RKO (cell line): ENCODE results near the gene ZNF76.
A peak's percentile ranks its signal among the peaks of the same experiment; 100 is the strongest.

Source experiments
- DNase-seq: peaks from one replicate; pipeline ENCODE4 v3.0.0-alpha.2; 2016; ENCODE audit warnings: low spot score

The ZNF76 gene

GRCh38 chr6:35237476-35237875 lies 22.1 kb upstream of the ZNF76 start:
- DNase-seq: no peak

- DNase-seq: no peak
Observed at GRCh38 chr6:35238843-35239289, 20.7 kb upstream of the ZNF76 start.

- no peak for DNase-seq
Observed at GRCh38 chr6:35239581-35239980, 20.0 kb upstream of the ZNF76 start.

- peak; percentile 20 for DNase-seq
Observed at GRCh38 chr6:35240838-35241801, 18.4 kb upstream of the ZNF76 start.

GRCh38 chr6:35242486-35242885 lies 17.0 kb upstream of the ZNF76 start:
- DNase-seq: no peak

- DNase-seq: no peak
Observed at GRCh38 chr6:35242906-35243305, 16.6 kb upstream of the ZNF76 start.

- no peak for DNase-seq
Observed at GRCh38 chr6:35243386-35243958, 16.1 kb upstream of the ZNF76 start.

- DNase-seq: no peak
Observed at GRCh38 chr6:35244551-35244950, 15.0 kb upstream of the ZNF76 start.

GRCh38 chr6:35247642-35248231 lies 11.8 kb upstream of the ZNF76 start:
- DNase-seq: no peak

GRCh38 chr6:35248300-35248699 lies 11.2 kb upstream of the ZNF76 start:
- DNase-seq: no peak

- no peak for DNase-seq
Observed at GRCh38 chr6:35248965-35249364, 10.6 kb upstream of the ZNF76 start.

- no peak for DNase-seq
Observed at GRCh38 chr6:35251949-35252348, 7.6 kb upstream of the ZNF76 start.

- DNase-seq: no peak
Observed at GRCh38 chr6:35253249-35253648, 6.3 kb upstream of the ZNF76 start.

GRCh38 chr6:35258336-35258735 lies 1.2 kb upstream of the ZNF76 start:
- DNase-seq: no peak

GRCh38 chr6:35258858-35259193 lies 709 bp upstream of the ZNF76 start:
- DNase-seq: peak; percentile 56

GRCh38 chr6:35259948-35260590 lies 534 bp downstream of the ZNF76 start:
- DNase-seq: peak; percentile 59

GRCh38 chr6:35260591-35261570 lies 1.3 kb downstream of the ZNF76 start:
- DNase-seq: no peak

- no peak for DNase-seq
Observed at GRCh38 chr6:35262596-35262995, 3.1 kb downstream of the ZNF76 start.

GRCh38 chr6:35264550-35265274 lies 5.2 kb downstream of the ZNF76 start:
- DNase-seq: no peak

GRCh38 chr6:35265523-35265922 lies 6.0 kb downstream of the ZNF76 start:
- DNase-seq: no peak

- DNase-seq: no peak
Observed at GRCh38 chr6:35267446-35267845, 7.9 kb downstream of the ZNF76 start.
